Activated CD4-positive, CD25-positive, alpha-beta regulatory T cell (primary cell): ENCODE results near the gene ZNF41.

ENCODE experiments used
- DNase-seq, 4 experiments: peaks; one replicate each; lab custom pipeline; 2025; lab: John Stamatoyannopoulos, UW

The ZNF41 gene

DNA sequence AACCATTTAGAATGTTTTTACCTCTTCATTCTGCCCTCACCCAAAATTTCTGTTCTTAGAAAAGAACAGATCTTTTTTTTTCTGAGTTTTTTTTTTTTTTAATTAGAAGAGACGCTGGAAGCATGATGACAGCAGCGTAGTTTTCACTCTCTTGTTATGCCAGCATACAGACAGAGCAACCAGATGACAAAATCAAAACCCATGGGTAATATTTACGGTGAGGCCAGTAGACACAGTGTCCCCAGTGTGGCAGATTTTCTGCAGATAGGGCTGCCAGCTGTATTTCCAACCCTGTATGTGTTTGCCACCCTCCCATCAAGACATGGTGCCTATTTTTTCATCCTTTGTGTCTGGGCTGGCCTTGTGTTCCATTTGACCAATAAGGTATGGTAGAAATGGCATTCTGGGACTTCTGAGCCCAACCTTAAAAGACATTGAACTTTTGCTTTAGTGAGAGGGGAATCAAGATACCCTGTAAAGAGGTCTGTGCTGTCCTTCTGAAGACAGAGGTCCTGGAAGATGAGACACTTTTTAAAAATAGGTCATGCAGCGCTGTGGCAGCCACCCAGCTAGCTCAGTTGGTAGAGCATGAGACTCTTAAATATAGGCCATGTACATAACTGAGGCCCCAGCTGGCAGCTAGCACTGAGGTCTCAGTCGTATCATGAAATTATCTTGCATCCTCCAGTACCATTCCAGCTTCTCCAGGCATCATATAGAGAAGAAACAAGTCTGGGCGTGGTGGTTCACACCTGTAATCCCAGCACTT, 6.7 kb upstream of the ZNF41 start:
- no peak for DNase-seq

DNA sequence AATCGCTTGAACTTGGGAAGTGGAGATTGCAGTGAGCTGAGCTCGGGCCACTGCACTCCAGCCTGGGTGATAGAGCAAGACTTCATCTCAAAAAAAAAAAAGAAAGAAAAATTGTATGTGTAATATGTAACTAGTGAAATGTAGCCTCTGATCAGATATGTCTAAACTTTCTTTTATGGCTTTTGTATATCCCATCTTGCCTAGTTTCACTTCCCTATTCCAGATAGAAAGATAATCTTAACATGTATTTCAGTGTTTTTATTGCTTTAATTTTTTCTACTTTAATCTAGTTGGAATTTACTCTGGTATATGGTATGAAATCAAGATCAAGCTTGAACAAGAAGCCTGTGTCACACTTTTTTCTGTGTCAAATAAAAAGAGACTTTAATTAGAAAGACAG, 1.9 kb upstream of the ZNF41 start:
- DNase-seq, result no peak

DNA sequence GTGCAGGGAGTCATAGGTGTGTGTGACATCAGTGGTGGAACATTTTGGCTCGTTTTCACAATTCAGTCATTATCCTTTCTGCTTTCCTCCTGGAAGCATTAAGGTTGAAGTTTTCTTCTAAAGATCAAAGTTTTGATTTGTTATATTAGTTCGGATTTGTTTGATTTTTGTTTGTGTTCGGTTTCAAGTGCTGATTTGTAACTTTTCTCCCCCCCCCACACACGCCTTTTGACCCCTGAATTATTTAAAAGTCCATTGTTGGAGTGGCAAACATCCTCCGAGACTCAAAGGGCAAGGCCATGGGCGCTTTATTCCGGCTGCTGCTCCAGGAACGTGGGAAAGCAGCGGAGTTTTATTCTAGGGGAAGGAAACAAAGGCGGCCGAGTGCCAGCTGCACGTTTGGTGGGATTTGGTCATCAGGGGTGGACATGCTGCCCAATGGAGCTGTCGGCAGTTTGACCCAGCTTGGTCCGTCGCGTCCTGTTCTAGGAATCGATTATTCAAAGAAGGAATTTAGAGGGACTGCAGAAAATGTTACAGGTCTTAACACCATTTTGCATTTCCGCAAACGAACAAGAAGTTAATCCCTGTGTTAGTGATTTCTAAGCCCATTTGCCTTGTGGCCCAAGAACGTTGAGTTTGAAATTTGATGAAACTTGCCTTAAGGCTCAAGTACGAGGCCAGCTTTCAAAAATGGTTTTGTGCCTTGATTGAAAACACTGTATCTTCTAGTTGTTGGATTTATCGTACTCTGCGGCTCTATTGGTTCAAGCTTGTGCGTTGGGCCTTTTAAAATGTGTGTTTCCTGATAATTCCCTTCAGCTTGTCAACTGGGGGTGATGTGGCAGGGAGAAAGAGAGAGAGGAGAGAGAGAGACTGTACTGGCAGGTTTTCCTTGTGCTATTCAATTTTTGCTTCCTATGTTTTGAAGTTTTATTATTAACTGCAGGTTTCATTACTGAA, 565 bp upstream of the ZNF41 start:
- DNase-seq, result no peak

DNA sequence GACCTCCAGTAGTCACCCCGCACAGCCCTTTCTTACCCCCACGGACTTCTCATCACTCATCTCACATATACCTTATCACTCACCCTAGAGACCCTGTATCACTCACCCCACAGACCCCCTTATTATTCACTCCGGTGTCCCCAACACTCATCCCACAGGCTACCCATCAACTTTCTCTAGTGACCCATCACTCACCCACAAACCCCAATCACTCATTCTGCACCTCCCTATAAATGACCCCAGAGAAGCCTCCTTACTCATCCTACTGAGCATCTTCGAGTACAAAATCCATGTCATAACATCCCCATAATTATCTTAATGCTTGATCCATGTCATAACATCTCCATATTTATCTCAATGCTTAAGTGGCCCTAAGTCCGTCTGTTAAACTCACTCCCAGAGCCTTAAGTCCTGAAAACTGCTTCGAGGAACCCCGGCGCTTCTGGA, 934 bp downstream of the ZNF41 start:
- DNase-seq, result no peak

DNA sequence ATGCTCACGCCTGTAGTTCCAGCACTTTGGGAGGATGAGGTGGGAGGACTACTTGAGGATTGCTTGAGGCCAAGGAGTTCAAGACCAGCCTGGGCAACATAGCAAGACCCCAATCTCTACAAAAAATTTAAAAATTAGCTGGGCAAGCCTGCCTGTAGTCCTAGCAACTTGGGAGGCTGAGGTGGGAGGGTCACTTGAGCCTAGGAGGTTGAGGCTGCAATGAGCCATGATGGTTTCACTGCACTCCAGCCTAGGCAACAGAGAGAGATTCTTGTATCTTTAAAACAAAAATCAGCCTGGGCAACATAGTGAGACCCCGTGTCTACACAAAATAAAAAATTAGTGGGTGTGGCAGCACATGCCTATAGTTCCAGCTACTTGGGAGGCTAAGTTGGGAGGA, 1.9 kb downstream of the ZNF41 start:
- no peak for DNase-seq

DNA sequence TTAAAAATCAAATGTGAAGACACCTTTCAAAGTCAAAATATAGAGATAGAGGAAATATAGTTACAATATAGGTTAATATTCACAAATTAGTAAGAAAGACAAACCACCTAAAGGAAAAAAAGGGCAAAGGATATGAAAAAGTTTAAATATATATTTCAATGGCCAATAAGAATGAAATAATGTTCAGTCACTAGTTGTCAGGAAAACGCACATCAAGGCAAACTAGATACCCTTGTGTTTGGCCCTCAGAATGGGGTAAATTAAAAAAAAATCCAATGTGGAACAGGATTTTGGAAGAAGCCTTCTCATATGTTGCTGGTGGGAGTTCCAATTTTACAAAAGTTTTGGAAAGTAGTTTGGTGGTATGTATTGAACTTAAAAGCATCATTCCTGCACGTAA, 2.4 kb downstream of the ZNF41 start:
- DNase-seq, result no peak

DNA sequence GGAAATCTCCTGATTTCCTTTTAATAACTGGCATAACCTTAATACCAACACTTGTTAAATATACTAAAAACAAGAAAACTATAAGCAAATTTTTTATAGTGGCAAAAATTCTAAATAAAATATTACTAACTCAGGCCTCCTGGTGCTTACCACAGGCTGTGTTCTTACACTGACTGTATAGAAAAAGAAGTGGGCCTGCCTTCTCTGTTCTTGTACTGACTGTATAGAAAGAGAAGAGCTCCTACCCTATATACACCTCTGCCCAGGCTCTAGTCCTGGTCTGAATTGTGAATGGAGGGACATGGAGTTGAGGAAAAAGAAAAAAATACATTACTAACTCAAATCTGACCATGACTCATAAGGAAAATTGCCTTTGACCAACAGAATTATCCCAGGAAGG, 7.5 kb downstream of the ZNF41 start:
- DNase-seq, result no peak

DNA sequence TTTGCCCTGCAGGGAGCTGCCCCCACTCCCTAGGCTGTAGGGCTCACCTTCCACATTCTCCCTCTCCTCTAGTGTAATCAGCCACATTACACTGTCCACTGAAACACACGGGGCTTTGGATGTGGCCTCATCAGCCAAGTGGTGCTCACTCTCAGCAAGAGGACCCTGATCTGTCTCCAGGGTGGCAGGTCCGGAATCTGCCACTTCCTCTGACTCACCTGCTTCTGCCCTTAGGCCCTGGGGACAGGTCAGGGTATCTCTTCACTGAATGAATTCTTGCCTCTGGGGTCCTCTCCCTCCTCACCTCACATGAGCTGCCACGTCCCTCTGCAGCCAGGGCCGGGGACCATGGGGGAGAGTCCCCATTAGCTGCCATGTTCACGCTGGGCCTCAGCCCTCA, 15.9 kb downstream of the ZNF41 start:
- no peak for DNase-seq

DNA sequence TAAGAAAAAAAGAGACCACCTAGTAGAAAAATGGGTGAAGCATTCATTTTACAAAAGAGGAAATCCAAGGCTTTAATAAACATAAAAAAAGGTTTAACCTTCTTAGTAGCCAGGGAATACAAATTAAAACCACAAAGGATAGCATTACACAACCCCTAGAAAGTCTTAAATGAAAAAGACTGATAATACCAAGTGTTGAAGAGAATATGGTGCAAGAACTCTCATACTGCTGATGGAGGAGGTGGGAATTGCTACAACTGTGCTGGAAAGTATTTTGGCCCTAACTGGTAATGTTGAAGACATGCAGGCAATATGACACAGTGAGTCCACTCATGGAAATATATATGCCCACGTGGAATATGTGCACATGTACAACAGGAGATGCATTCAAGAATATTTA, 22.5 kb downstream of the ZNF41 start:
- no peak for DNase-seq

DNA sequence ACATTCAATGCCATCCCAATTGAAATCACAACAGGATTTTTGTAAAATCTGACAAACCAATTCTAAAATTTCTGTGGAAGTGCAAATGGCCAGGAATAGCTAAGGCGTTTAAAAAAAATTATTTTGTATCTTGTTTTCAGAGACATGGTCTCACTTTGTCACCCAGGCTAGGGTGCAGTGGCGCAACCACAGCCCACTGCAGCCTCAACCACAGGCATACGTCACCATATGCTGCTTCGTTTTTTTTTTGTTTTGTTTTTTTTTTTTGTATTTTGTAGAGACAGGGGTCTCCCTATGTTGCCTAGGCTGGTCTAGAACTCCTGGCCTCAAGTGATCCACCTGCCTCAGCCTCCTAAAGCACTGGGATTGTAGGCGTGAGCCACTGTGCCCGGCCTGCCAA, 24.5 kb downstream of the ZNF41 start:
- DNase-seq, result no peak

DNA sequence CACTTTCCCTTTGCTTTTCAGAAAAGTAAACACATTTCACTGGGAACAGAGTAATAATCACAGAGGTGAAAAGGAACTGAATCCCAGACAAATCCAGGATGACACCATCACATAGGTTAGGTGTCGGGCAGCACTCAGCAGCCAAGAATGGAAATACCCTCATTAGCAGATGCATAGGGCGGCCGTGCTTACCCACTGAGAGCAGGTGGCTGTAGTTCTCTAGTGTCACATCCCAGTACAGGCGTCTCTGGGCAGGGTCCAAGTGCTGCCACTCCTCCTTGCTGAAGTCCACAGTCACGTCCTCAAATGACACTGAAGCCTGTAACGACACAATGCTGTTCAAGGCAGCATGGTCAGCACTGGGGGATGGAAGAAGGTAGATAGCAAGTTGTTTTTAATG, 26.9 kb downstream of the ZNF41 start:
- no peak for DNase-seq

DNA sequence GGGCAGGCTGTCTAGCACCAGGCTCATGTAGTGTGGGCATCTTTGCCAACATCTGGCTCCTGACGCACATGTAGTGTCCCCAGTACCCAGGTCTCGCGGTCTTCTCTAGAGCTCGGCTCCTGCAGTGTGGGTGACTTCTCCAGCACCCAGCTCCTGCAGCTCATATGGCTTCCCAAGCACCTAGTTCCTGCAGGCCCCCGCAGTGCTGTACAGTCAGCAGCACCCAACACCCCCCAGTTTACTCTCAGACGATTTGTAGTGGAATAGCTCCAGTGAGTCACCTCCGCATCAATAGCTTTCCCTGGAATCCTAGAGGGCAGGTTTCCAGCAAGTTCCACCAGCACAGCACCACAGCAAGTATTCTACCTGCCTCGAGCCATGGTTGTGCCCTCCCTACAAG, 30.9 kb downstream of the ZNF41 start:
- no peak for DNase-seq

DNA sequence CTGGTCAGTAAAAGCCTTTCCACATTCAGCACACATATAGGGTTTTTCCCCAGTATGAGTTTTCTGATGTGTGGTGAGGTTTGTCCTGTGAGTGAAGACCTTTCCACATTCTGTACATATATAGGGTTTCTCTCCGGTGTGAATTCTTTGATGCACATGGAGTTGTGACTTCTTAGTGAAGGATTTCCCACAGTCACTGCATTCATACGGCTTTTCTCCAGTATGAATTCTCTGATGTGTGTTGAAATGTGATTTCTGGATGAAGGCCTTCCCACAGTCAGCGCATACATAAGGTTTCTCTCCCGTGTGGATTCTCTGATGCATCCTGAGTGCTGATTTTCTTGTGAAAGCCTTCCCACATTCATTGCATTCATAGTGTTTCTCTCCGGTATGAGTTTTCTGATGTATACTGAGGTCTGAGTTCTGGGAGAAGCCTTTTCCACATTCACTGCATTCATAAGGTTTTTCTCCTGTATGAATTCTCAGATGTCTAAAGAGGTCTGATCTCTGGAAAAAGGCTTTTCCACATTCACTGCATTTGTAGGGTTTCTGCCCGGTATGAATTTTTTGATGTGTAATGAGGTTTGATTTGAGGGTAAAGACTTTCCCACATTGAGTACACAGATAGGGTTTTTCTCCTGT, 34.7 kb downstream of the ZNF41 start:
- no peak for DNase-seq

DNA sequence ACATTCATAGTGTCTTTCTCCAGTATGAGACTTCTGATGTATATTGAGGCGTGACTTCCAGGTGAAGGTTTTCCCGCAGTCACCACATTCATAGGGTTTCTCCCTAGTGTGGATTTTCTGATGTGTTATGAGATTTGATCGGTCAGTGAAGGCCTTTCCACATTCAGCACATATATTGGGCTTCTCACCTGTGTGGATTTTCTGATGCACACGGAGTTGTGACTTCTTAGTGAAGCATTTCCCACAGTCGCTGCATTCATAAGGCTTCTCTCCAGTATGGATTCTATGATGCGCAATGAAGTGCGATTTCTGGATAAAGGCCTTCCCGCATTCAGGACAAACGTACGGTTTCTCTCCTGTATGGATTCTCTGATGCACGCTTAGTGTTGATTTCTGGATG, 35.4 kb downstream of the ZNF41 start:
- DNase-seq, result no peak

DNA sequence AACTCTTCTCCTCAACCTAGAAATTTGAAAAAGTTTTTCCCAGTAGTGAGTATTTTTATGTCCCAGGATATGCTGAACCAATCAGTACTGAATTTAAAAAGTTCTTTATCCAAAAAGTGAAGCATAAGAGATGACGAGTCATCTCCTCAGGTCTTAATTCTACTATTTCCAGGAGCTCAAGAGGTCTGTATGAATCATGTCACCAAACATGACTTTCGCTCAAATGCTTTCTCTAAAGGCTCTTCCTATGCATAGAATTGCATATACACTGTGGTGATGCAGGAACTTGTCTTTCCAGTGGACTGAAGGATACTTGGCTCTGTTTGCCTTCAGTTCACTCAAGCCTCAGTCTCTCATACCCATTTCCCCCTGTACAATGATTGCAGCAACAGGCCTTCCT, 36.1 kb downstream of the ZNF41 start:
- DNase-seq, result no peak

DNA sequence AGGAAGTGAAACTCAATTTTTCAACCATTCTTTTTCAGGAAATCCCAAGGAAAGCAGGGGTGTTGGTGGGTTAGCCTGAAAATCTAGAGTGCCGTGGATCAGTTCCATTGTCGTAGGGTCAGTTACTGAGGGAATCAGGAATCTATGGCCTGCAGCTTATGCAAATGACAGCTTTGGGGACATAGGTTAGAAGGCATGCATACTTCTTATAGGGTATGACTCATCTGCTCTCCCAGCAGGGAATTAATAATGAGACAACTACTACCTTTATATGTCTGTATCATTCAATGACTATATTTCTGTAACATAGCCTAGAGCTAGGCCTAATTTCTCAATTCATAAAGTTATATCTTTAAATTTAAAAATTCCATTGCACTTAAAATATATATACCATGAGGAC, 36.6 kb downstream of the ZNF41 start:
- no peak for DNase-seq

DNA sequence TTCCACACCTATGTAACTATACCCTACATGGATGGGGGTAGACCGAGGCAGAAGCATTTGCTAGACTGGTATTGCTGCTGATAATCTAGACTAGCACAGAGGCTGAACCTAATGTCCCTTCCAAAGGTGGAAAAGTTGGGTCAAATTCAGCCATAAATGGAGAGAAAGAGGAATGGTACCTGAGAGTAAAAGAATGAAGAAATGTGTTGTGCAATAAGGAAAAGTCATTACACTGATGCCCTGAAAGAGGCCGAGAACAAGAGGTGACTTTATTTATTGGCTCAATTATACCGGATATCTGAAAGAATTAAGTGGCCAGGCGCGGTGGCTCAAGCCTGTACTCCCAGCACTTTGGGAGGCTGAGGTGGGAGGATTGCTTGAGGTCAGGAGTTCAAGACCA, 52.1 kb downstream of the ZNF41 start:
- no peak for DNase-seq

DNA sequence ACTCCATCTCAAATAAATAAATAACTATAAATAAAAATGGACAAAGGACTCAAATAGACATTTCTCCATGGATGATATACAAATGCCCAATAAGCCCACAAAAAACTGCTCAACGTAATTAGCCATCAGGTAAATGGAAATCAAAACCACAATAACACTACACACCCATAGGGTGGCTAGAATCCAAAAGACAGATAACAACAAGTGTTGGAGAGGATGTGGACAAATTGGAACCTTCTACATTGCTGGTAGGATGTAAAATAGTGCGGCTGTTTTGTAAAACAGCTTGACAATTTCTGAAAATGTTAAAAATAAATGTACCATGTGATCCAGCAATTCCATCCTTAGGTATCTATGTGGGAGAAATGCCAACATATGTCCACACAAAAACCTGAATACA, 60.6 kb downstream of the ZNF41 start:
- no peak for DNase-seq

DNA sequence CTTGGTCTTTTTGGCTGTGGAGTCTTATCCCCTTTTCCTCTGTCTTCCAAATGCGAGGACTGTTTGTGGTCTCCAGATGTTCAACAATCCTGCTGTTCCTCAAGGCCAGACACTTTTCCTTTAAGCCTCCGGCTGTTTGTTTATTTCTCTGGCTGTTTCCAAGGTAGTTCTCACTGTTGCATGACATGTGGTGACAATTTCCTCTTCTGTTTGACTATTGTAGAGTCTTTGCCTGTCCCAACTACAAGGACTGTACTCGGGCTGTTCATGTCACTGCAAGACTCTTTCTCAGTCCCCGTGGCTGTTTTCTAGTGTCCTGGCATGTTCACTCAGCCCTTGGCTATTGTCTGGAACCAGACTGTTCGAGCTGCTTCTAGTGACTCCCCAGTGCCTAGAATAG, 62.1 kb downstream of the ZNF41 start:
- DNase-seq, result no peak

DNA sequence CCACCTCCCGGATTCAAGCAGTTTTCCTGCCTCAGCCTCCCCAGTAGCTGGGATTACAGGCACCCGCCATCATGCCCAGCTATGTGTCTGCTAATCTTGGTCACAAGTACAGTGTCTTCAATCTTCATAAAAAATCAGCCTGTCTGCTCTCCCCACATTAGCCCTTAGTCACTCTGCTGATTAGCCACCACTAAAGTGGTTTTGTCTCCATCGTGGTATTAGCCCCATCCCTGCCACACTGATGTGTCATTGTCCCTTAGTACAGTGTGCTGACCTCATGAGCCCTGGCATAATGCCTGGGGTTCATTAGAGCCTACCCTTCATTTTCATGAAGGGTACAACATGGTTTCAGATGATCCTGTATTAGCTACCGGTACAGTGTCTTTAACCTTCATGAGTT, 62.8 kb downstream of the ZNF41 start:
- DNase-seq, result no peak

DNA sequence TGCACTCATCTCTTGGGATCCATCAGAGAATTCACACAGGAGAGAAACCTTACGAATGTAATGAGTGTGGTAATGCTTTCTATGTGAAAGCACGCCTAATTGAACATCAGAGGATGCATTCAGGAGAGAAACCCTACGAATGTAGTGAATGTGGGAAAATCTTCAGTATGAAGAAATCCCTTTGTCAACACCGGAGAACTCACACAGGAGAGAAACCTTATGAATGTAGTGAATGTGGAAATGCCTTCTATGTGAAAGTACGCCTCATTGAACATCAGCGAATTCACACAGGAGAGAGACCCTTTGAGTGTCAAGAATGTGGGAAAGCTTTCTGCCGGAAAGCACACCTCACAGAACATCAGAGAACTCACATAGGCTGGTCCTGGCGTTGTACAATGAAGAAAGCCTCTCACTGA, 69.8 kb downstream of the ZNF41 start:
- no peak for DNase-seq
